Measurements from ENCODE around the gene ZC3H12C.
"Not testable (repeated sequence)": the region's sequence is repeated elsewhere in the genome, so short reads cannot be mapped to it uniquely, and the experiment has no call there.

Gene ZC3H12C

GRCh38 chr11:110182886-110183285 lies 89.7 kb downstream of the ZC3H12C start:
- DNase-seq (ENCODE audit: low read depth in 2 of 2) = no peak

DNA sequence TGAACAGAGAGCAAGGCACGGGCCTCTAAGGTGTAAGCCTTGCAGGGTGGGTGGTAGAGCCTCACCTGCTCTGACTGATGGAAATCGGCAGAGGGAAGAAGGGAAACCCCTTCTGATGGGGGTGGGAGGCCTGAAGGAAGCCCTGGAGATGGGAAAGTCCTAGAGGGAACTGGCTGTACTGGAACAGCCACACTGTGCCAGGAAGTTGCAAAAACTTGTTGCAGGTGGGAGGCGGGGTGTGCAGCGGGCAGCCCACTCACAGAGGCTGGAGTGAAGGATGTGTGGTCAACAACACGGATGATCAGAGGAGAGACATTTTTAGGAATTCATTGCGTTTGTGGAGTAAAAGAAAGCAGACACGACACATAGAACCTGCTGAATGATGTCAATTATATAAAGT lies 91.3 kb downstream of the ZC3H12C start:
- no peak for DNase-seq (ENCODE audit: low read depth in 2 of 2)

DNA sequence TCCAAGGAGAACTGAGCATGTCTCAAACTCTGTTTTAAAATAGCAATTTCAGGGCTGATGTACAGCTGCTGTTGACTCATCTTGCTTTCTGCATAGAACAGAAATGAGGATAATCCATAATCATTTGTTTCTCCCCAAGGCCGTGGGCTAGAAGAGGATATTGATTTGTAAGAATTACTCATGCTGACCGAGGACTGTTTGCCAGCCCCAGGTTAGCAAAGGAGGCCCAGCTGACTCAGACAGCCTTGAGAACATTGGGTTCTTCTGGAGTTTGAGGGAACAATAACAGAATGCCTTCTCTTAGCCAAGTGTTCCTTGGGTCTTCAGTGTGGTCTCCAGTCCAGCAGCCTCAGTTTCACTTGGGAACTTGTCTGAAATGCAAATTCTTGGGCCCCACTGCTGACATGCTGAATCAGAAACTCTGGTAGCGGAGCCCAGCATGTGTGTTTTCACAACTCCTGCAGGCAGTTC lies 92.0 kb downstream of the ZC3H12C start:
- DNase-seq (ENCODE audit: low read depth in 2 of 2) = no peak

DNA sequence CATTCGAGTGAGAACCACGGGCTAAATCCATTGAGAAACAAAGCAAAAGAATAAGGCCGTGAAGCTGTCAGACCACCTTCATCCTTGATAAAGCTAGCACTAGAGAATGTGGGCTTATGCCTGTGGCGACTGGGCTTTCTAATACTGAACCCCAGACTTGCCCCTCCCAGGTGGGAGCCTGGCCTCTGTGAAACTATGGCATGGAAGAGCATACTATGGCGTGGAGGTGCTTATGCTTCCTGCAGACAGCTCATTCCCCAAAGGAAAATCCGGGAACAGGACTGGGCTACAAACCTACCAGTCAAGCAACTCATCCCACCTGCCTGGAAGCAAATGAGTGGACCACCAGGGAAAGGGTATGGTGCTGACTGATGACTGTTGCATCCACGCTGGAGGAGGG lies 92.4 kb downstream of the ZC3H12C start:
- DNase-seq (ENCODE audit: low read depth in 2 of 2) = no peak

- DNase-seq (ENCODE audit: low read depth in 2 of 2) = no peak
Observed at GRCh38 chr11:110186456-110186855, 93.3 kb downstream of the ZC3H12C start.

- DNase-seq (ENCODE audit: low read depth in 2 of 2) = no peak
Observed at GRCh38 chr11:110186867-110187266, 93.7 kb downstream of the ZC3H12C start.

DNA sequence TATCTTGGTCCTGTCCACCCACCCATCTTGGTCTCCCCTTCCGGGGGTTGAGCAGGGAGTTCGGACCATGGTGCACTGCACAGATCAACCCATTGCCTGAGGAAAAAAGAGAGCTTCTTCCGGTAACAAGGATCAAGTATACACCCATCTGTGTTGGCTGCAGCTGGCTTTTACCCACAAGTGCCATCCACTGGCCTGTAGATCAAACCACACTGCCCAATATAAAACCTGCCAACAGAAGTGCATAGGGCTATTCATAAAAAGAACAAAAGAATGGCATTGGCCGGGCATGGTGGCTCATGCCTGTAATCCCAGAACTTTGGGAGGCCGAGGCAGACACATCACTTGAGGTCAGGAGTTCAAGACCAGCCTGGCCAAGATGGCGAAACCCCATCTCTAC lies 94.5 kb downstream of the ZC3H12C start:
- DNase-seq (ENCODE audit: low read depth in 2 of 2) = no peak

DNA sequence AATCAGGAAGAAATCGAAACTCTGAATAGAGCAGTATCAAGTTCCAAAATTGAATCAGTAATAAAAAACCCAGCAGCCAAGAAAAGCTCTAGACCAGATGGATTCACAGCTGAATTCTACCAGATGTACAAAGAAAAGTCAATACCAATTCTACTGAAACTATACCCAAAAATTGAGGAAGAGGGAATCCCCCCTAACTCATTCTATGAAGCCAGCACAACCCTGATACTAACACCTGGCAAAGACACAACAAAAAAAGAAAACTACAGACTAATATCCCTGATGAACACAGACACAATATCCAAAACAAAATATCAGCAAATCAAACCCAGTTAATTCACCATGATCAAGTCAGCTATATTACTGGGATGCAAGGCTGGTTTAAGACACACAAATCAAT lies 97.7 kb downstream of the ZC3H12C start:
- DNase-seq (ENCODE audit: low read depth in 2 of 2) = no peak

DNA sequence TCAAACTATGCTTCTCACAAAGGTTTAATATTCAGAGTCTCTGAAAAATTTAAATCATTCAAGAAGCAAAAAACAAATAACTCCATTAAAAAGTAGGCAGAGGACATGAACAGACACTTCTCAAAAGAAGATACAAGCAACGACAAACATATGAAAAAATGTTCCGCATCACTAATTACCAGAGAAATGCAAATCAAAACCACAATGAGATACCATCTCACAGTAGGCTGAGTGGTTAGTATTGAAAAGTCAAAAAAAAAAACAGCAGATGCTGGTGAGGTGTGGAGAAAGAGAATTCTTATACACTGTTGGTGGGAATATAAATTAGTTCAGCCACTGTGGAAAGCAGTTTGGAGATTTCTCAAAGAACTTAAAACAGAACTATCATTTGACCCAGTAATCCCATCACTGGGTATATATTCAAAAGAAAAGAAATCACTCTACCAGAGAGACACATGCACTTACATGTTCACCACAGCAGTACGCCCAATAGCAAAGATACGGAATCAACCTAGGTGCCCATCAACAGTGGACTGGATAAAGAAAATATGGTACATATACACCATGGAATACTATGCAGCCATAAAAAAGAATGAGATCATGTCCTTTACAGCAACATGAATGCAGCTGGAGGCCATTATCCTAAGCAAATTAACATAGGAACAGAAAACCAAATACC lies 99.6 kb downstream of the ZC3H12C start:
- not testable (repeated sequence) for DNase-seq (ENCODE audit: low read depth in 2 of 2)

GRCh38 chr11:110194211-110194766 lies 101.1 kb downstream of the ZC3H12C start:
- DNase-seq (ENCODE audit: low read depth in 2 of 2) = not testable (repeated sequence)

GRCh38 chr11:110196241-110196754 lies 103.1 kb downstream of the ZC3H12C start:
- DNase-seq (ENCODE audit: low read depth in 2 of 2) = no peak

DNA sequence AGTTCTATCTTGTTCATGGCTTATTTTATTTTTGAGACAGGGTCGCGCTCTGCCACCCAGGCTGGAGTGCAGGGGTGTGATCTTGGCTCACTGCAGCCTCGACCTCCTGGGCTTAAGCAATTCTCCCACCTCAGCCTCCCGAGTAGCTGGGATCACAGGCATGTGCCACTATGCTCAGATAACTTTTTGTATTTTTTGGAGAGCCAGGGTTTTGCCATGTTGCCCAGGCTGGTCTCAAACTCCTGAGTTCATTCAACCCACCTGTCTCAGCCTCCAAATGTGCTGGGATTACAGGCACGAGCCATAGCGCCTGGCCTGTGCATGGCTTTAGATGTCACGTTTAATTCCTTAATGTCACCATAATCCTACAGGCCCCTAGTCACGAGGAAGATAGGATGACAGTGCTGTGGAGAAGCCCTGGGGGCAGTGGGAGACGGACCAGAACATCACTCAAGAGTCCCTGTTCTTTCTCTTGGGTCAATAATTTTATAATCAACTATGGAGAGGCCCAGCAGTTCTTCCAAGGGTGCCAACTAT lies 103.8 kb downstream of the ZC3H12C start:
- DNase-seq (ENCODE audit: low read depth in 2 of 2) = no peak

DNA sequence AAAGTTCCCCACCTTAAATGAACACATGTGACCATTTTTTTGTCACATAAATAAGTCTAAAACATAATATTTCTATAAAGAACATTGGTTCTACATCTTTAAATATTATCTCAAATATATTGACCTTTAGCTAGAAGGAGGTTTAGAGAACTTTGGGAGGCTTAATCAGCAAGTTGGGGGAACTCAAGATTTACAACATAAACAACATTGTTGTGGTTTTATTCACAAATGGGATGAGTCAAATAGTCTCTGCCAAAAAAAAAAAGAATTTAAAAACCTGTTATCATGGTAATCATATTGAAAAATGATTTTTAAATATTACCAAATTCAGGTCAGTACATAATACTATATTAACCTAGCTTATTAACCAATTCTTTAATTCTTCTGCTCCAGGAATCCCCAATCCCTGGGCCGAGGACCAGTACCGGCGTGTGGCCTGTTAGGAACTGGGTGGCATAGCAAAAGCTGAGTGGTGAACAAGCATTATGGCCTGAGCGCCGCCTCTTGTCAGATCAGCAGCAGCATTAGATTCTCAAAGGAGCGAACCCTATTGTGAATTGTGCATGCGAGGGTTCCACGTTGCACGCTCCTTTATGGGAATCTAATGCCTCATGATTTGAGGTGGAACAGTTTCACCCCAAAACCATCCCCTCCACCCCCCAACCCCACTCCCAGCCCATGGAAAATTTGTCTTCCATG lies 105.0 kb downstream of the ZC3H12C start:
- no peak for DNase-seq (ENCODE audit: low read depth in 2 of 2)

DNA sequence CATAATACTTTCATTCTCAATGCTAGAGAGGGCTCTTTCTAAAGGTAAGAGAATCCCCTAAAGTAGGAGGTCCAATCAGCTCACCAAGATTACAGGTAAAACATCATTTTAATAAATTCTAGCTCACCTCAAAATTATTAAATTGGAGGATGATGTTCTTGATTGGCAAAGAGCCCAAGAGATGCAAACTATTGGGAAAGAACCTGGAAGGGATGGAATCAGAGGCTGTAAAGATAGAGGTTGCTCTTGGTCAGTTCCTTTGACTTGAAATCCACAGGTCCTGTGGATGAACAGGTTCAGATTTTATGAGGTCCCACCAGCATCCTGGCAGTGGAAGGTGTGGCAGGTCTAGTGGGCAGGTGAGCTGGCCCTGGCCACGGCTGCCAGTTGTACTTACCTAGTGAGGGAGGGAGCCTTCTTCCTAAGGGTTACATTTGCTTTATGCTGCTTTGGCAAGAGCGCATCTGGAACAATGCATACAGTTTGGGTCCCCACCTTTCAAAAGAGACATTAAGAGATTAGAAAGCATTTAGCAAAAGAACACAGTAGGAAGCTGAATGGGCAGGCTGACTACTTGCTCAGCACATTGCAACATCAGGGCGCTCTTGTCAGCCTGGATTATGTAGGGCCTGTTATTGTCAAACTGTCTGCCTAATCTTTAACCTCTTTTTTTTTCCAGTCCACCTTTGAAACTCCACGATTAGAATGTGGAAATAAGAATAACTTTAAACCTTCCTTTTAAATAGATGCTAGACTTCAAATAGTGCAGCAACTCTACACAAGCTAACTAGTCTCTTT lies 106.2 kb downstream of the ZC3H12C start:
- no peak for DNase-seq (ENCODE audit: low read depth in 2 of 2)

DNA sequence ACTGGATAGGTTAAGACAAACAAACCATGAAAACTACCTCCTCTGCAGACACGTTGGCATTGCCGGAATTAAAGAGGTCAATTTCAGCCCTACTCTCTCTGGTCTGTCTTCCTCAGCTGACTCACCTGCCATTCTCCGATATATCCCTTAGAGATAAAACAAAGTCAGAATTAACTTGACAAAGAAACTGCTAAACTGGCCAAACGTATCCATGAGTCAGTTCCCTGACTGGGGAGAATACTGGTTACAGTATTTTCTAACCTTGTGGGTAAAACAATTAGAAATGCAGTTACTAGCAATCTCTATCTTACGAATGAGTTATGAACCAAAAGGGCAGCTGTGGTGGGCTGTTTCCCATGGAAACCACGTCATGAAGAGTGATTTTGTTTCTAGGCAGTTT lies 107.0 kb downstream of the ZC3H12C start:
- DNase-seq (ENCODE audit: low read depth in 2 of 2) = no peak

- no peak for DNase-seq (ENCODE audit: low read depth in 2 of 2)
Observed at GRCh38 chr11:110200836-110201235, 107.6 kb downstream of the ZC3H12C start.

DNA sequence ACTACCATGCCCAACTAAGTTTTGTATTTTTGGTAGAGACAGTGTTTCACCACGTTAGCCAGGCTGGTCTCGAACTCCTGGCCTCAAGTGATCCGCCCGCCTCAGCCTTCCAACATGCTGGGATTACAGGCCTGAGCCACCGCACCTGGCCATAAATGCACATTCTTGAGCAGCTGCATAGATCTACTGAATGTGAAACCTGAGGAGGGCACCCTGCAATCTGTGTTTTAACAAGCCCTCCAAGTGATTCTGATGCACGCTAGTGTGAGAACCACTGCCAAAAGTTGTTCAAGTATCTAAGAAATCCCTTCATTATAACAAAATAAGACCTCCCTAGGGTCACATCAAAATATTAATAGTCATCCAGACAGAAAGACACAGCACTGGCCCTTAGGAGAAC lies 113.9 kb downstream of the ZC3H12C start:
- DNase-seq (ENCODE audit: low read depth in 2 of 2) = no peak

DNA sequence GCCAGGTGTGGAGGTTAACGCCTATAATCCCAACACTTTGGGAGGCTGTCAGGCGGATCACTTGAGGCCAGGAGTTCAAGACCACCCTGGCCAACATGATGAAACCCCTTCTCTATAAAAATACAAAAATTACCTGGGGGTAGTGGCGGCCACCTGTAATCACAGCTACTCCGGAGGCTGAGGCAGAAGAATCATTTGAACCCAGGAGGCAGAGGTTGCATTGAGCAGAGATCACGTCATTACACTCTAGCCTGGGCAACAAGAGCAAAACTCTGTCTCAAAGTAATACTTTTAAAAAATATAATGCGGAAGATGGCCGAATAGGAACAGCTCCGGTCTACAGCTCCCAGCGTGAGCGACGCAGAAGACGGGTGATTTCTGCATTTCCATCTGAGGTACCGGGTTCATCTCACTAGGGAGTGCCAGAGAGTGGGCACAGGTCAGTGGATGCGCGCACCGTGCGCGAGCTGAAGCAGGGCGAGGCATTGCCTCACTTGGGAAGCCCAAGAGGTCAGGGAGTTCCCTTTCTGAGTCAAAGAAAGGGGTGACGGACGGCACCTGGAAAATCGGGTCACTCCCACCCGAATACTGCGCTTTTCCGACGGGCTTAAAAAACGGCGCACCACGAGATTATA lies 115.6 kb downstream of the ZC3H12C start:
- not testable (repeated sequence) for DNase-seq (ENCODE audit: low read depth in 2 of 2)

- not testable (repeated sequence) for DNase-seq (ENCODE audit: low read depth in 2 of 2)
Observed at GRCh38 chr11:110209313-110209694, 116.1 kb downstream of the ZC3H12C start.

DNA sequence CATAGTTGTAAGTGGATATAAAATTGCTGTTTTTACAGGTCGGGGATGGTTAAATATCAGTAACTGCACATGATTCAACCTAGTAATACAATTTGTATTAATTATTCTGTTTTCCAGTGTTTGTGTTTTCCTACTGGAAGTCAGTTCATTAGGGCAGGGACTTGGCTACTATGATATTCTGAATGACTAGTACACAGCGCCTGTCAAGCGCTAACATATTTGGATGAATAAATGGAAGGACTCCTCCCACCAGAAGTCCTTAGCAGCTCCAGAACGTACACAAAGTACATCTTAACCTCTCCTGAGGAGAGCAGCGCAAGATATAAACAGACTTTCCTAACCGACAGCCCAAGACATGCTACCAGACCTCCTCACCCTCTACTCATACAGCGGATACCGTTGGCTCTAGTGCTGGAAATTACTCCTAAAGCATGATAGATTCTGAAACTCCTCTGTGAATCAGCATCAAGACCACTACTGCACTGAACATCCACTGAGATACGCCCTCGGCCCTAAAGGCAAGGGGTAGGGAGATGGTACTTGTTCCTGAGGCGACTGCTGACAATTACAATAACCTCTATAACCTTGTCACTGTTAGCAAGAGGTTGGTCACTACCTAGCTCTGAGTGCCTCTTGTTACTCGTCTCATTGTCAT lies 124.2 kb downstream of the ZC3H12C start:
- no peak for DNase-seq (ENCODE audit: low read depth in 2 of 2)

GRCh38 chr11:110217936-110218335 lies 124.7 kb downstream of the ZC3H12C start:
- no peak for DNase-seq (ENCODE audit: low read depth in 2 of 2)
